Tibial artery (tissue), 4 donors: ENCODE measurements around the gene ASPSCR1.

Experiments used
- DNase-seq, 2 donors: peaks; one replicate each; pipeline ENCODE4 v3.0.0-alpha.2; 2019
- H3K27ac ChIP-seq, 2 donors: fragments of 200-600 bp; sonication (generic) in 1 of 2; 1 replicate in 1 of 2; 2 replicates in 1 of 2; pipeline ENCODE4 v1.5.1; 2018 to 2019; ENCODE audit warnings: mild to moderate bottlenecking in 1 of 2
- H3K27me3 ChIP-seq, 2 donors: fragments of 200-600 bp; sonication (generic) in 1 of 2; one replicate each; pipeline versions ENCODE4 v1.5.1 to v1.6.0; 2016 to 2019
- H3K36me3 ChIP-seq, 3 donors: fragments of 200-600 bp; sonication (generic) in 2 of 3; one replicate each; pipeline ENCODE4 v1.5.1; 2016 to 2019; ENCODE audit warnings: mild to moderate bottlenecking in 2 of 3
- H3K4me1 ChIP-seq, 4 donors: fragments of 200-600 bp; sonication (generic) in 2 of 4; 1 replicate in 3 of 4; 2 replicates in 1 of 4; pipeline ENCODE4 v1.5.1; 2016 to 2019
- H3K4me3 ChIP-seq, 2 donors: fragments of 200-600 bp; sonication (generic) in 1 of 2; 1 replicate in 1 of 2; 2 replicates in 1 of 2; pipeline ENCODE4 v1.5.1; 2018 to 2019; ENCODE audit warnings: mild to moderate bottlenecking in 2 of 2
- H3K9me3 ChIP-seq, 3 donors: fragments of 200-600 bp; sonication (generic) in 1 of 3; one replicate each; pipeline ENCODE4 v1.5.1; 2016 to 2019
- intact Hi-C: fragments of 100-400 bp; cut with DNase I; formaldehyde crosslinking; loops from one replicate; pipeline ENCODE4 v1.15.0; 2023; ENCODE audit warnings: low total_unique reads
- TF ChIP-seq, protein P1 (sequence below), 2 experiments: fragments of 200-600 bp in 1 of 2; fragments of 450-650 bp in 1 of 2; IDR thresholded peaks; one replicate each; pipeline ENCODE4 v1.5.1; 2017 to 2019; ENCODE audit warnings: antibody characterized with exemption in 2 of 2, mild to moderate bottlenecking in 1 of 2, moderate library complexity in 1 of 2

ASPSCR1 gene

DNA sequence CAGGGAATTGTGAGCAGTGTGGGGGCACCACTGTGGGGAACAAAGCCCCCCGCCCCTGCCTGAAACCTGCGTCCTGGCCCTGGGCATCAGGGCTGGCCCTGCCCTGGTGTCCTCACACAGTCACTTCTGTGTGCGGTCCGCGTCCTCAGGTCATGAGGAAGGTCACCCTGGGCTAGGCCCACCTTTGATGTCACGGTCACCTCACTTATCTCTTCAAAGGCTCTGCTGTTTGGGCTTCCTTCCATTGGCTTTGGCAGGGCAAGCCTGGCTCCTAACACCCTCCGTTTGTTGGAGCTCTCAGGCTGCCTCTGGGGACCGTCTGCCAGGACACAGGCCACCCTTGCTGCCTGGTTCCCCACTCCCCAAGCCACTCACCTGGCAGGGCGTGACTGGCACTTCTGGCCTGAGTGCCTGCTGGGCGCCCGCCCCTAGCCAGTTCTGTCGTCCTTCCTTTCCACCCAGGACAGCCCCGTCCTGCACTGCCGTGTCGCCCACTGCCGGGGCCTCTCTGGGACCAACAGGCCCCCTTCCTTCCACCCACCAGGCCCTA, 36.4 kb downstream of the ASPSCR1 start:
- intact Hi-C loops = no loop called here

DNA sequence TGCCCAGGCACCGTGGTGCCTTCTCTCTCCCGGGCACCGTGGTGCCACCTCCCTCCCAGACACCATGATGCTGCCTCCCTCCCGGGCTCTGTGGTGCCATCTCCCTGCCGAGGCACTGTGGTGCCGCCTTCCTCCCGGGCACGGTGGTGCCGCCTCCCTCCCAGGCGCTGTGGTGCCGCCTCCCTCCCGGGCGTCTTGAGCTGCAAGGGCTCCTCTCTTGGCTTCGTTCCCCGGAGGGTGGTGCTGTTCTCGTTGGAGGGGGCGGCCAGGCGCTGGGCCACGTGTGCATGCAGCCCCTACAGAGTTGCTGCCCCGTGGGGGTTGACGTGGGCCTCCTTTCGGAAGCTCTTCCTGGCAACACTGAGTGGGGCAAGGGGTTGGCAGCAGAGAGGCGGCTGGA, 37.0 kb downstream of the ASPSCR1 start:
- Histone ChIP-seq H3K36me3 (peaks cover 0 to 48% (median 21%) of the 10 kb centered on the region in 3 donors), H3K9me3 (no peaks in the 10 kb centered on the region), H3K4me3 (no peak overlapping the region), H3K27me3 (no peaks in the 10 kb centered on the region), H3K4me1 (peaks cover 0 to 14% (median 0%) of the 10 kb centered on the region in 4 donors), H3K27ac (no peak overlapping the region)
- TF ChIP-seq, protein P1, sequence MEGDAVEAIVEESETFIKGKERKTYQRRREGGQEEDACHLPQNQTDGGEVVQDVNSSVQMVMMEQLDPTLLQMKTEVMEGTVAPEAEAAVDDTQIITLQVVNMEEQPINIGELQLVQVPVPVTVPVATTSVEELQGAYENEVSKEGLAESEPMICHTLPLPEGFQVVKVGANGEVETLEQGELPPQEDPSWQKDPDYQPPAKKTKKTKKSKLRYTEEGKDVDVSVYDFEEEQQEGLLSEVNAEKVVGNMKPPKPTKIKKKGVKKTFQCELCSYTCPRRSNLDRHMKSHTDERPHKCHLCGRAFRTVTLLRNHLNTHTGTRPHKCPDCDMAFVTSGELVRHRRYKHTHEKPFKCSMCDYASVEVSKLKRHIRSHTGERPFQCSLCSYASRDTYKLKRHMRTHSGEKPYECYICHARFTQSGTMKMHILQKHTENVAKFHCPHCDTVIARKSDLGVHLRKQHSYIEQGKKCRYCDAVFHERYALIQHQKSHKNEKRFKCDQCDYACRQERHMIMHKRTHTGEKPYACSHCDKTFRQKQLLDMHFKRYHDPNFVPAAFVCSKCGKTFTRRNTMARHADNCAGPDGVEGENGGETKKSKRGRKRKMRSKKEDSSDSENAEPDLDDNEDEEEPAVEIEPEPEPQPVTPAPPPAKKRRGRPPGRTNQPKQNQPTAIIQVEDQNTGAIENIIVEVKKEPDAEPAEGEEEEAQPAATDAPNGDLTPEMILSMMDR (IDR thresholded peaks at IDR 0.05) = no peak
- no peak for DNase-seq
- intact Hi-C loops = no loop called here

More for the DNA sequence above, 36.4 kb downstream of the ASPSCR1 start:
- H3K4me1 ChIP-seq = peaks cover 0 to 14% (median 0%) of the 10 kb centered on the region in 4 donors
- no peak for DNase-seq
- H3K36me3 ChIP-seq = peaks cover 0 to 50% (median 18%) of the 10 kb centered on the region in 3 donors
- TF ChIP-seq, protein P1 (IDR thresholded peaks at IDR 0.05) = no peak
- H3K9me3 ChIP-seq = no peaks in the 10 kb centered on the region
- H3K27ac ChIP-seq = peak overlapping the region in 1 of 2 donors; percentile 22
- no peak overlapping the region for H3K4me3 ChIP-seq
- H3K27me3 ChIP-seq = no peaks in the 10 kb centered on the region

DNA sequence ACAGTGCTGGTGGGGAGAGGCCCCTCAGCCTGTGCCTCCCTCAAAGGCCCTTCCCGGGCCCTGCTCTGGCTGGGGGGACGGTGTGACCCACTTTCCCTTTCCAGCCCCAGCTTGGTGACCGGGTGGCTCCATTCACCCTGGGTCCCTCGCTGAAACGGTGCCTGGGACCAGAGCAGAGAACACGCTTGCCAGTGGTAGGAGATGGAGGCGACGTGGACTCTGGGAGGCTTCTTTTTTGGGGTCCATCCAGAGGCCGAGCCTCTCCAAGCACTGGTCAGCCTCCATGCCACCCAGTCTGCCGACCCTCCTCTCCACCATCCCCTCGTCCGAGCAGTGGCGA, 37.5 kb downstream of the ASPSCR1 start:
- peaks cover 0 to 45% (median 21%) of the 10 kb centered on the region in 3 donors for H3K36me3 ChIP-seq
- H3K4me1 ChIP-seq = peaks cover 0 to 14% (median 0%) of the 10 kb centered on the region in 4 donors
- TF ChIP-seq, protein P1 (IDR thresholded peaks at IDR 0.05) = no peak
- intact Hi-C loops = no loop called here
- no peak for DNase-seq
- no peak overlapping the region for H3K4me3 ChIP-seq
- no peak overlapping the region for H3K27ac ChIP-seq
- H3K27me3 ChIP-seq = no peaks in the 10 kb centered on the region
- H3K9me3 ChIP-seq = no peaks in the 10 kb centered on the region

DNA sequence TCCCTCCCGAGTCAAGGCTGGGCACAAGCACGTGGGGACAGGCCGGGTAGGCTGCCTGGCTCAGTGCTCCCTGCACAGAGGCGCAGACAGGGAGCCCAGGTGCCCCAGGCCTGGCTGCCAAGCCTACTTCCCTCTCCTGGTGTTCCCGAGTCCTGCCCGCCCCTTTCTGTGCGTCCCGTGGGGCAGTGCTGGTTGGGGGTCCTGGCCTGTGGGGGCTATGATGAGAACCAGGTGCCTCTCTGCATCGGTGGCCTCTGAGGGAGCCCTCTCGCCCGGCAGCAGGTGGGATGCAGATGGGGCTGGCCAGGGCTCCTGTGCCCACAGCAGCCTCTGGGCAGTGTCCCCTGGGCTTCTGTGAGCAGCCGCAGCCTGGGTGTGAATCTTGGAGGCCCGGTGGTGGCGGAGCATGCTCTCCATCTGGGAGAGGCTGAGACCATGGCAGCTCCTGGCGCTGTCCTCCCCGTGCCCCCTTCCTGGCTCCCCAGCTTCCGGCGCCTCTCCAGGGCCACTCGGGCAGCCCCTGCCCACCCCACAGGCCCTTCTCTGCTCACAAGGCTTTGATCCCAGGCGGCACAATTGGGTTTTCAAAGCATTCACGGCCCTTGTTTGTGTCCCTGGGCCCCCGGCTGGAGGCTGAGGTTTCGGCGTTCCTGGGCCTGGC, 38.0 kb downstream of the ASPSCR1 start:
- DNase-seq = no peak
- Histone ChIP-seq H3K4me1 (peaks cover 0 to 14% (median 0%) of the 10 kb centered on the region in 4 donors), H3K4me3 (no peak overlapping the region), H3K36me3 (peaks cover 0 to 45% (median 21%) of the 10 kb centered on the region in 3 donors), H3K27me3 (no peaks in the 10 kb centered on the region), H3K9me3 (no peaks in the 10 kb centered on the region), H3K27ac (no peak overlapping the region)
- intact Hi-C loops = no loop called here
- TF ChIP-seq, protein P1 (IDR thresholded peaks at IDR 0.05) = no peak

DNA sequence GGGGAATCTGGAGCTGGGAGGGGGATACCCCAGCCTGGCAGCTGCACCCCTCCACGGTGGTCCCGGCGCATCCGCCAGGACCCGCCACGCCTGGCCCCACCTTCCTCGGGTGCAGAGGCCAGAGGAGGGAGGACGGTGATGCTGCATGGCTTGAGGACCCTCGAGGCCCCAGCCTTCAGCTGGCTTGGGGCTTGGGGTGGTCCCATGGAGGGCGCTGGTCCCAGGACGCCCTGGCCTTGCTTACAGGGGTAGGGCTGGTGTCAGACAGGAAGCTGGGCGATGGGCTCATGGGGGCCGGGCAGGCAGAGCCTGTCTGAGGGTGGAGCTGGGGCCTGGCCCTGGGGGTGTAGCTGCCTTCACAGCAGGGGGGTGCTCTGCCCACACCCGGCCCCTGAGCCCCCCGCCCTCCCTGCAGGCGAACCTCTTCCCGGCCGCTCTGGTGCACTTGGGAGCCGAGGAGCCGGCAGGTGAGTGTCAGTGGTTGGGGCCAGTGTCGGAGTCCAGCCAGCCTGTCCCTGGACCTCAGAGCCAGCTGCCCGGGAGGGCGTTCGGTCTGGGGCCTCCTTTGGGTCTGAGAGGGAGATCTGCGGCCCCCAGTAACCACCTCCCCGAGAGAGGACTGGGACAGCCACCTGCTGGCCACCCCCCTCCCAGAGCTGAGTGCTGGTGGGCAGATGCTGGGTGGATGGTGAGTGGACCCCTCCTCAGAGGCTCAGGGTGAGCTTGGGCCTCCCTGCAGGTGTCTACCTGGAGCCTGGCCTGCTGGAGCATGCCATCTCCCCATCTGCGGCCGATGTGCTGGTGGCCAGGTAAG, 38.8 kb downstream of the ASPSCR1 start:
- no peak for DNase-seq
- intact Hi-C loops = no loop called here
- Histone ChIP-seq H3K36me3 (peaks cover 0 to 38% (median 21%) of the 10 kb centered on the region in 3 donors), H3K27ac (no peak overlapping the region), H3K27me3 (no peaks in the 10 kb centered on the region), H3K4me1 (peaks cover 0 to 21% (median 5%) of the 10 kb centered on the region in 4 donors), H3K9me3 (no peaks in the 10 kb centered on the region), H3K4me3 (no peak overlapping the region)
- TF ChIP-seq, protein P1 (IDR thresholded peaks at IDR 0.05) = no peak
